Neural progenitor cell (in vitro differentiated cells): ENCODE data around the gene NSUN4.

ENCODE experiments used
- CTCF ChIP-seq: fragments of 200-600 bp; sonication (generic); IDR thresholded peaks from 2 replicates; pipeline ENCODE4 v1.5.1; 2017; ENCODE audit warnings: antibody characterized with exemption, mild to moderate bottlenecking
- EZH2 ChIP-seq: fragments of 200-600 bp; sonication (generic); IDR thresholded peaks from 2 replicates; pipeline ENCODE4 v1.6.1; 2017; ENCODE audit warnings: antibody characterized with exemption, mild to moderate bottlenecking, moderate library complexity

- TF ChIP-seq CTCF (no peak), EZH2 (no peak)
Observed at GRCh38 chr1:46298387-46298786, 42.2 kb upstream of the NSUN4 start.
